DMS 273 (cell line): ENCODE results near the gene TRPV5.

Experiments
- DNase-seq: peaks from one replicate; lab custom pipeline; 2025; ENCODE audit not compliant: unreplicated experiment; lab: John Stamatoyannopoulos, UW

Gene TRPV5

GRCh38 chr7:142872106-142872675, 61.4 kb downstream of the TRPV5 start:
- no peak for DNase-seq

GRCh38 chr7:142871260-142872105, 62.1 kb downstream of the TRPV5 start:
- no peak for DNase-seq

DNA sequence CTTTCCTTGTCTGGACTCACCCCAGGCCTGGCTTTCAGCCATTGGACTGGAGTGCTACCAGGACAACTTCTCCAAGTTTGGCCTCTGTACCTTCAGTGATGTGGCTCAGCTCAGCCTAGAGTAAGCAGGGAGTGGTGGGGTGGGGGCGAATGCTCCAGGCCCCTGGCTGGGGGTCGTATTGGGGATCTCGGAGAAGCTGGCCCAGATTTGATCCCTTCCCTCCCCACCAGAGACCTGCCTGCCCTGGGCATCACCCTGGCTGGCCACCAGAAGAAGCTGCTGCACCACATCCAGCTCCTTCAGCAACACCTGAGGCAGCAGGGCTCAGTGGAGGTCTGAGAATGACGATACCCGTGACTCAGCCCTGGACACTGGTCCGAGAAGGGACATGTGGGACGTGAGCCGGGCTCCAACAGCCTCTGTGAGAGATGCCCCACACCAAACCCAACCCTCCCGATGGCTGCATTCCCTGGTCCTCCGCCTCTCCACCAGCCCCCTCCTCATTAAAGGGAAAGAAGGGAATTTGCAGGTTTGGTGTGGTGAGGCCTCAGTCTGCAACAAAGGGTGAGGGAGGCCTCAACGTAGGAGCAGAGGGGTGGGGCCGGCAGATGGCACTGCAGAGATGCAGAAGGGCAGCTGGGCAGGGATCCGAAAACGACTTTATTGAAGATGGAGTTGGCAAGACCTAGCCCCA, 62.8 kb downstream of the TRPV5 start:
- DNase-seq = no peak

DNA sequence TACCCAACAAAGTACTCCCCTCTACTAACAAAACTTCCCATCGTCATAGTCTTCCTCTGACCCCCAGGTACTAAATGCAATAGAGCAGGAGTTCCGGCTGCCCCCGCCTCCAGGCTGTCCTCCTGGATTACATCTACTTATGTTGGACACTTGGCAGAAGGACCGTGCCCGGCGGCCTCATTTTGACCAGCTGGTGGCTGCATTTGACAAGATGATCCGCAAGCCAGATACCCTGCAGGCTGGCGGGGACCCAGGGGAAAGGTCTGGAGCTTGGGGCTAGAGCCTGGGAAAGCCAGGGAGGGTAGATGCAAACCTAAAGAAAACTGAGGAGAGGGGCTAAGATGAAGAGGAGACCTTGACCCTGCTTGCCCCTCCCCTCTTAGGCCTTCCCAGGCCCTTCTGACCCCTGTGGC, 63.4 kb downstream of the TRPV5 start:
- DNase-seq = no peak

DNA sequence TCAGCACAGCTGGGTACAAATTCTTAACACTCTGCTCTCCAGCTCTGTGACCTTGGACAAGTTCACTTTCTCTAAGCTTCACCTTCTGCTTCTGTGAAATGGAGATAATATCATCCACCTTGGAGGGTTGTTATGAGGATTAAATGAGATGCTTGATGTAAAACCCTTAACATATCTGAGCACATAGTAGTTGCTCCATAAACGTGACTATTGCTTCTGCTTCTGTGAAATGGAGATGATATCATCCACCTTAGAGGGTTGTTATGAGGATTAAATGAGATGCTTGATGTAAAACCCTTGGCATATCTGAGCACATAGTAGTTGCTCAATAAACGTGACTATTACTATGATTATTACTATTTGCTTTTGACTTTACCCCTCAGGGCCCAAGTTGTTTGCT, 64.1 kb downstream of the TRPV5 start:
- DNase-seq = no peak

GRCh38 chr7:142868986-142869415, 64.5 kb downstream of the TRPV5 start:
- DNase-seq = no peak

GRCh38 chr7:142868188-142868985, 65.2 kb downstream of the TRPV5 start:
- DNase-seq = no peak

GRCh38 chr7:142867398-142868187, 66.0 kb downstream of the TRPV5 start:
- DNase-seq = no peak

DNA sequence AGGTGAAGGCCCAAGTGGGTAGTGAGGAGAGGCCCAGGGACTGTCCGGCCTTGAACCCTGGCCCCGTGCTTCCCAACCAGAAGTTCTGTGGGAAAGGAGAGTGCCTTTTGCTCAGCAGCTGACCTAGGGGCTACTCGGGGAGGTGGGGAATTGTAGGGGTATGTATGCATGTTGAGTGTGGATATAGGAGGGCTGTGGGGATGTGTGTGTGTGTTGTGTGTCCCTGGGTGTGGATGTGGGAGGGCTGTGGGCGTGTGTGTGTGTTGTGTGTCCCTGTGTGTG, 66.5 kb downstream of the TRPV5 start:
- DNase-seq = no peak

DNA sequence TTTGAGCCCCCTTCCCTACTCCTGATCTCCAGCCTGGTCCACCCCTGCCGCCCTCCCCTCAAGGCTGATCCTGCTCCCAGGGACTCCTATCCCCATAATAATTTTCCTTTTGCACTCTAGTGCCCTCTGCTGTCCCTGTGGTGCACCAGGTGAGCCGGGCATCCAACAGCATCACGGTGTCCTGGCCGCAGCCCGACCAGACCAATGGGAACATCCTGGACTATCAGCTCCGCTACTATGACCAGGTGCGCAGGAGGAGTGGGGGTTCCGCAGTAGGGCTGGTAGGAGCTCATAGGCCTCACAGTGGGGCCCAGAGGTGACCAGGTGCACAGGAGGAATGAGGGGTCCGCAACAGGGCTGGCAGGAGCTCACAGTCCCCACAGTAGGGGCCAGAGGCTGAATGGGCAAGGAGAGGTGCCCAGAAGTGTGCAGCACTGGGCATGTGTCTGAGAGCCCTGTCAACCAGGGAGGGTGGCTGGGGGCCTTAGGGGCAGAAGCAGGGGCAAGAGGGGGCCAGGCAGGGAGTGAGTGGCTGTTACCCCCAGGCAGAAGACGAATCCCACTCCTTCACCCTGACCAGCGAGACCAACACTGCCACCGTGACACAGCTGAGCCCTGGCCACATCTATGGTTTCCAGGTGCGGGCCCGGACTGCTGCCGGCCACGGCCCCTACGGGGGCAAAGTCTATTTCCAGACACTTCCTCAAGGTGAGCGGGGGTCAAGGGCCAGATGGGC, 67.0 kb downstream of the TRPV5 start:
- peak; percentile 45 for DNase-seq

DNA sequence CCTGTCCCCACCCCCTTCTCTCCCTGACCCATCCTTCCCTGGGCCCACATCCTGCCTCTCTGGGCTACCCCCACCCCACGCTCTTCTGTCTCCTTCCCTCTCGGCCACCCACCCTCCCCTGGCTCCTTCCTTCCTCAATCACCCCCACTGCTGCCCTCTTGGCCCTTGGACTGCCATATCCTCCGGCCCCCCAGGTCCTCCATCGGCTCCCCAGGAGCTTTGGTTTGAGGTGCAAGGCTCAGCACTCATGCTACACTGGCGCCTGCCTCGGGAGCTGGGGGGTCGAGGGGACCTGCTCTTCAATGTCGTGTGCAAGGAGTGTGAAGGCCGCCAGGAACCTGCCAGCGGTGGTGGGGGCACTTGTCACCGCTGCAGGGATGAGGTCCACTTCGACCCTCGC, 67.8 kb downstream of the TRPV5 start:
- no peak for DNase-seq

DNA sequence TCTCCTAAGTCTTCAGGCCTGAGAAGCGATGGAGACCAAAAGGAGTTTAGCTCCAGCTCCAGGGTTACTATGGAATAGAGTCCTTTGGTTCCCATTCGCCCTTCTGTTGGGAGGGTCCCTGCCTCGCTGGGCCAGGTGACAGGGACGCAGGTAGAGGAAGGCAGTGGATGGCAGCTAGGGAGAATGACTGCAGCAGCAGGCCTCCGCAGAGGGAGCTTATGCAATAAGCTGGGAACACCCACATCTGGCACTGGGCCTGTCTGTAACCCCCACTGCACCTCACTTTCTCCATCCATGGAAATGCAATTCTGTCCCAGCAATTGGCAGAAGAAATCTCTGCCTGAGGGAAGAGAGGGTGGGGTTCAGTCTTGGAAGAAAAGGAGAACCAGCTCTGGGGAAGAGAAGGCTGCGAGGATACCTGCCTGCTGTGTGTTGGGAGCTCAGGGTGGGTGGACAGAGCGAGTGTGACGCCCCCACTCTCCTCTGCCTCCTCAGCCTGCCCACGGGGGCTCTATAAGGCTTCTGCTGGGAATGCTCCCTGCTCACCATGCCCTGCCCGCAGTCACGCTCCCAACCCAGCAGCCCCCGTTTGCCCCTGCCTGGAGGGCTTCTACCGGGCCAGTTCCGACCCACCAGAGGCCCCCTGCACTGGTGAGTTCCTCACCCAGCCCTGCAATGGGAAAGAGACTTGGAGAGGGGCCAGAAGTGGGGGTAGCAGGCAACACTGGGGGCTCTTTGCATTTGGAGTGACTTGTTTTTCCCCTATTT, 68.4 kb downstream of the TRPV5 start:
- DNase-seq = no peak

DNA sequence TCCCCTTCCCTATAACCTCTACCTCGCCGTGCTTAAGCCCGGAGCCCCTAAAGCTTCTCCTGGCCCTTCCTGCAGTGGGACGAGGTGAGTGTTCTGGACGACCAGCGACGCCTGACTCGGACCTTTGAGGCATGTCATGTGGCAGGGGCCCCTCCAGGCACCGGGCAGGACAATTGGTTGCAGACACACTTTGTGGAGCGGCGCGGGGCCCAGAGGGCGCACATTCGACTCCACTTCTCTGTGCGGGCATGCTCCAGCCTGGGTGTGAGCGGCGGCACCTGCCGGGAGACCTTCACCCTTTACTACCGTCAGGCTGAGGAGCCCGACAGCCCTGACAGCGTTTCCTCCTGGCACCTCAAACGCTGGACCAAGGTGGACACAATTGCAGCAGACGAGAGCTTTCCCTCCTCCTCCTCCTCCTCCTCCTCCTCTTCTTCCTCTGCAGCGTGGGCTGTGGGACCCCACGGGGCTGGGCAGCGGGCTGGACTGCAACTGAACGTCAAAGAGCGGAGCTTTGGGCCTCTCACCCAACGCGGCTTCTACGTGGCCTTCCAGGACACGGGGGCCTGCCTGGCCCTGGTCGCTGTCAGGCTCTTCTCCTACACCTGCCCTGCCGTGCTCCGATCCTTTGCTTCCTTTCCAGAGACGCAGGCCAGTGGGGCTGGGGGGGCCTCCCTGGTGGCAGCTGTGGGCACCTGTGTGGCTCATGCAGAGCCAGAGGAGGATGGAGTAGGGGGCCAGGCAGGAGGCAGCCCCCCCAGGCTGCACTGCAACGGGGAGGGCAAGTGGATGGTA, 69.5 kb downstream of the TRPV5 start:
- no peak for DNase-seq

DNA sequence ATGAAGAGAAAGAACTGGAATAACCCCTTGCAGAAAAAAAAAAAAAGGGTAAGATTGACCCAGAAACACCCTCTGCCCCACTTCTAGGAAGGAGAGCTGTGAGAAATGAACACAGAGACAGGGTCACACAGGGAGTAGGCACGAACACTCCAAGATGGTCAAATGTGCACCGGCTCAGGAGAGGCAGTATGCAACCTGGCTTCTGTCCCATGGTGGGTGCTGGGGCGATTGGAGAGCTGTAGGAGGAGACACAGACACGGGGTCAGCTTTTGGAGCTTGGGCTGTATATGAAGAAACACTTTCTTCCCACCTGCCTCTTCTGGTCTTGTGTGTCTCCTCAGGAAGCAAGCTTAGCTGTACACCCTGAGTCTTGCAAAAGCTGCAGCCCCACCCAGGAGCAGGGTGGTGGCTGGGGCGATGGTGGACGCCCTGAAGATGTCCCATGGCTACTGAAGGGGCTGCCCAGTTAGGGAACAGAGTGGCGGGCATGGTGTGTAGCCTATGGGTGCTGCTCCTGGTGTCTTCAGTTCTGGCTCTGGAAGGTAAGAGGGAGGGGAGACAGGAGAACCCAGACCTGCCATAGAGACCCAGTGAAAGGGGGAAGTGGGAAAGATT, 70.7 kb downstream of the TRPV5 start:
- DNase-seq = no peak

DNA sequence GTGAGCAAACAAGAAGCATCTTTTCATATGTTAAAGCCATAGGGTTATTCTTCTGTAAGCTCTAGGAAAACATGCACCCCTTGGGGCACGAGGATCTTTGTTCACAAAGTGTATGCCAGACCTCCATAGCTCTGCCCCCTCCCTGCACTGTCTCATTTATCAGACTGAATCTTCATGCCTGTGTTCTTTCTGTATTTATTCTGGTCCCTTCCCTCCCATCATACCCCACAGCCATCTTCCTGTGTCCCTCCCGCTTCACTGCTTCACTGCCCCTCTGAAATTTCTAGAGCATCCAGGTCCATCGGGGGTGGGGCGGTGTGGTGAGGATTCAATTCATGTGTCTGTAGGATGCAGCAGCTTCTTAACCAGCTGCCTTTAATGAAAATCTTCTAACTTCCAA, 71.2 kb downstream of the TRPV5 start:
- DNase-seq = no peak

DNA sequence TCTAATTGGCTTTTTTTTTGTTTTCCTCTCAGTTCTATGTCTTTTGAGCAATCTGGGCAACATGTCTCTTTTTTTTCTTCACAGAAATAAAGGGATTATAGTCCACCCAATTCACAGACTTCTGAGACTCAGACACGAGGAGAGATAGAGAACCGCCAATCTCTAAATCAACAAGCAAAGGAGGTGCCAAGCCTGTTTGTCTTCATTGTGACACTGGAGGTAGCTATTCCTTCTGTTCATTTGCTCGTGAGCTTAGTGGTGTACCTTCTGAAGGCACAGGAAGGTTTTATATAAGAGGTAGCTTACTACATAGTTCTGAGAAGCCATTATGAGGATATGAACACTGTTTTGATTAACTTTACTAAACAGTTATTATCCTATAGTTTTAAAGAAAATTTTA, 72.6 kb downstream of the TRPV5 start:
- no peak for DNase-seq

DNA sequence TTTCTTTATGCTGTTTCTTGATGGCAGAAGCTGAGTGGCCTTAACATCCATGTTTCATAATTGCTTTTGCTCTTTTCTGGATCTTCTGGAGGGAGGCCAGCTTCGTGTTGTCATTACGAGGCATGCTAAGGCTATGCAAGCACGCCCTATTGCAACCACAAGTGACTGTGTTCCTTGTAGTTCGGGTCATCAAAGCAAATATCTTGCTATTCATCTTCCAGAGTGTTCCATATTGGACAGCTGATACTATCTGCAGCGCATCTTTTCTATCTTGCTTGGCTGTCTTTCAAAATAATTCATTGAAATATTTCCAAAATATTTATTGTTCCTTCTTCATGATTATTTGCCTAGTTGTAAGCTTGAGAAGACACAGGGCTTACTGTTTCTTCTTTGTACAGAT, 73.7 kb downstream of the TRPV5 start:
- DNase-seq = no peak

DNA sequence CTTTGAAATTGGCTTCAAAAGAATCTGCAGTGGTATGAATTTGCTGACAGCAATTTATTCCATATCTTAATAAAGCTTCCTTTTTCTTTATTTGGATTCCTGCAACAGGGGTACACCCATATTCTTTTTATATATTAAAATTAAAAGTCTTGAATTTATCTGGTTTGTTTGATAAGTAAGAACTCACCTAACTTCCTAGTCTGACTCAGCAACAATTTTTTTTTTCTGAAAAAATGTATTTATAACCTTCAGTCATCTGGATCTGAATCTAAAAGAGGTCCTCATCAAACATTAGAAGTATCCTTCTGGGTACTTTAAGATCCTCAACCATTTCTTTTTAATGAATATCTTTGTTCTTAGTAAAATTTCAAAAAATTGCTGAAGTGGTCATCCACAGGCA, 74.1 kb downstream of the TRPV5 start:
- no peak for DNase-seq
